ENCODE results near the gene DENND5A.

DENND5A gene

DNA sequence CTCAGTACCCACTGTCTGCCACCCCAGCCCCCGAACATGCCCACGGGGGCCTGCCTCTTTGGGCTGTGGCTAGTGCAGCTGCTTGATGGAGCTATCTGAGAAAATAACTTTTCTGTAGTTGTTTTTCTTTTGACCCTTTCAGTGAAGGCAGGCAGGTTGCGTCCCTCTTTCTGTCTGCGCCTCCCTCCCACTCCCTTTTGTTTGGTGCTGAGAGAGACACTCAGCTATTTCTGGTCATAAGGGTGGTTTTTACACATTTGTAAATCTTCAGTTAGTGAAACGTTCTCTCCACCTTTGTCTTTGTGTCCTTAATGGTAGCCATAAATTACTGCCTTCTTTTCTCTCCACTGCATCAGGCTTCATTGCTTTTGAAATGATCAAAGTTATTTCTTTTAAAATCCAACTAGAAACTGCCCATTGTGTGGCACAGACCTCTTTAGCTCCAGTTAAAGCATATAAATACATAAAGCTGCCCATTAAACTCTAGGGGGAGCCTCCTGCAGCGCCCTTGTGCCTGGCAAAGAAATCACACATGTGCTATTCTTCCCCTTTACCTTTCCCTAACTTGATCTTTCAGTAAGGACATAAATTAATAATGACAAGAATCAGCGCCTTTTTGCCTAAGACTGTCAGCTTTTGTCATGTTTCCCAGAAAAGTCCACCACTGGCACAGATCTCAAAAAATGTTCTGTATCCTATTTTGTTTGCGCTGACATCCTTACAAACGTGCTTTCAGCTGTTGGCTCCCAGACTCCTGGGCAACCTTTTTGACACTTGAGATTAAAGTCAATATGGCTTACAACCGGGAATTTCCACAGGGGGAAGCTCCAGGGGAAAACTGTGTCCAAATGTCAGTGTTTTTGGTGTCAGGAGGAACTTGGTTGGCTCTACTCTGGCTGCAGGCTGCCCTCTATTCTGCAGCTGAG lies 172.0 kb downstream of the DENND5A start:
- no peak for DNase-seq

DNA sequence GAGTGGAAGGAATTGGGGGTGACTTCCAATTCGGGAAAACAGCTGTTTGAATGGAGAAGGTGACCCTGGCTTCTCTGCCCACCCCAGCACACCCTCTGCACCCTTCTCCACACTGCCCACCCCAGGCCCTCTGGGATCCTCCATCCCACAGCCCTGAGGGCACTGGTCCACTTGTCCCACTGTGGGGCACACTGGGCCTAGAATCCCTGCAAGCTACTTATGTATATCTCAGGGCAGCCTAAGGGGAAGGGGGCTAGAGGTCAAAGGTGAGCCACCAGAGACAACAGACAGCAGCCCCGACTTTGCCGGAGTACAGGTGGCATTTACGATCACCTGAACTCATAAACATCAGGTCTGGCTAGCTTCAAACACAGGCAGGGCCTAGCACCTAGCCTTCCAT lies 173.1 kb downstream of the DENND5A start:
- DNase-seq: no peak

DNA sequence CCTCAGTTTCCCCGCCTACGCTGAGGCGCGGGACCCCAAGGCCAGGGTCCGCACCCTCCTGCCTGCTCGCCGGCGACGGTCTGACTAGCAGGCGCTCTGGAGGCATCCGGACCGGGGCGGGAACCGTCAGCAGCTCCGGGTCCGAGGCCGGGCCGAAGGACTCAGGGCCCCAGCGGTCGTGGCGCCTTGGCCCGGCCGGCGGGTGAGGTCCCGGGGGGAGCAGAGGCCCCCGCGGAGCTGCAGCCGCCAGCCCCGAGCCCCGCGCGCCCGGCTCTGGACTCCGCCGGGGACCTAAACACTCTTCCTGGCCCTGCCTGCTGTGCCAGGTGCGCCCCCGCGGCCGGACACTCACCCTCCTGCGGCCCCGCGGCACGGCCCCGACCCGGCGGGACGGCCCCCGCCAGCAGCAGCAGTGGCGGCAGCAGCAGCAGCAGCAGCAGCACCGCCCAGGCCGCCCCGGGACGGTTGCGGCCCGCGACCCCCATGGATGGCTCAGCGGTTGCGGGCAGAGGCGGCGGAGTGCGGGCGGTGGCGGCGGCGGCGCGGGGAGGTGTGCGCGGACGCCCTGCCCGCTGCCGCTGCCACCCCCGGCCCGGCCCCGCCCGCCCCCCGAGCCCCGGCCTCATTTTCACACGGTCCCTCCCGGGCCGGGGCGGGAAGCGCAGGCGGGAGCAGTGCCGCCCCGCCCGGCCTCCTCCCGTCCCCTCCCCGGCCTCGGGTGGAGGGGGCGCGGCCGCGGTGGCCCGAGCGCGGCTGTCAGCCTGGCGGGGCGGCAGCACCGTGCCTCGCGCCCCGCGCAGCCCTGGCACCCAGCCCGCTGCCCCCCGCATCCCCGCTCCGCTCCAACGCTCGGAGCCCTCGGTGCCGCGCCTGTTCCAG lies 173.9 kb downstream of the DENND5A start, which contains the start of gene SCUBE2:
Gene SCUBE2, minus strand, starts transcription at position 556 of the 879 bp plus-strand sequence. Its CDS starts 71 bp downstream, at position 485.
- no peak for DNase-seq

DNA sequence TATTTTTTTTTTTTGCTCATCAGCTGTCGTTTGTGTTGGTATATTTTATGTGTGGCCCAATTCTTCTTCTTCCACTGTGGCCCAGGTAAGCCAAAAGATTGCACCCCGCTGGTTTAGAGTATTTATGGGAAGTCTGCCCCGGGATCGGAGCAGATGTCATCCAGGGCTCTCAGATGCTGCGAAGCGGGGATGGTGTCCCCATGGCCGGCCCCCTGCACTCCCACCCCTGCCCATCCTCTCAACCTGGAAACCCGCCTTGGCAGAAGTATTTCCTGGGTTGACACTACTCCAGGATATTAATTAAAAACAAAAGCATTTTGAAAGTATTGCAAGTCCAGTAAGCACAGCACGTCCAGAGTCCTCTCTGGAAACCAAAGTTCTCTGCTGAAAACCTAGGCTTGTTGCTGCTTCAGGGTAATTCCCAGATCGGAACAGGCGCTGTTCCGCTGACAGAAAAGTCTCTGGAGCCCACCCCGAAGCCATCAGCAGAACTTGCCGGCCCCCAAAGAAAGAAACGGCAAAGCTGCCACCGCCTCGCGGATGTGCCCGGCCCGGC lies 174.6 kb downstream of the DENND5A start:
- DNase-seq: no peak

DNA sequence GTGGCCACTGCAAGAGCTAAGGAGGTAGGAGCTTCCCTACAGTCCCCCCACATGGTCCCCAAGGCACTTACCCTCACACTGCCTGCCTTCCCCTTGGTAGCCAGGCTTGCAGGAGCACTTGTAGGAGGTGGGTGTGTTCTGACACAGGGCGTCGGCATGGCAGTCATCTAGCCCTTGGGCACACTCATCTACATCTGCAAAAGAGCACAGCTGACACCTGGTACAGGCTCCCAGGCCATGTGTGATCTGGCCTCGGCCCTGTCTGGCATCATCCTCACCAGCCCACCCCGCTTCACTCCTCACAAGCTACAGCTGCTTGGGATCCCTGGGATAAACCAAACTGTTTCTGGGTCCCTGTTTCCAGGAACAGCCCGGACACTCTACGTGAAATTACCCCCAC lies 175.5 kb downstream of the DENND5A start:
- no peak for DNase-seq

DNA sequence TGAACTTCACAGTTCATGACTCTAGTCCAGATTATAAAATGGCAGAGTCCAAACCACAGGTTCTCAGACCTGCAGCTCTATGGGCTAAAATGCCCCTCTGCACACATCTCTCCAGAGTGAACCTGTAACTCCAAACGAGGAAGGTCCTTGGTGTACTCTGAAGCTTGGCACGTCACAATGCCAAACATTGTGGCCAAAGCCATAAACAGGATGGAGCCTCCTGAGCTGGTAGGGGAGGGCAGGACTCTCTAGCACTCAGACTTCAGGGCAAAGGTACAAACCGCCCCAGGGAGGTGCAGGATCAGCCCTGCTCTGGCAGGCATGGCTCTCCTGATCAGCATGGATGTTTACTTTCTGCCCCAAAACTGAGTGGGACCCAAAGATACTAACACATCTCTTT lies 176.1 kb downstream of the DENND5A start:
- DNase-seq: no peak
